CD4-positive, alpha-beta memory T cell (primary cell): ENCODE measurements around the gene GPR141. TPM values are rescaled to one million over a fixed set of nuclear protein-coding genes. Genes with fewer than 3 reads are reported as not detected.

Experiments
- CTCF ChIA-PET: fragments of 350-600 bp; sonication (Branson Sonifier 250); formaldehyde crosslinking; loops from one replicate; lab custom pipeline; 2021; ENCODE audit warnings: inconsistent platforms; ENCODE audit not compliant: partially characterized antibody; lab: Charles Lee
- POLR2A ChIA-PET: fragments of 350-600 bp; sonication (Branson Sonifier 250); formaldehyde crosslinking; loops from one replicate; lab custom pipeline; 2021; ENCODE audit not compliant: partially characterized antibody; lab: Charles Lee
- DNase-seq, 5 donors: peaks; one replicate each; pipeline versions ENCODE4 v3.0.0 to v3.0.0-alpha.2; 2020 to 2022; ENCODE audit warnings: mixed read lengths in 1 of 5
- H3K27ac ChIP-seq: one replicate; pipeline ENCODE4 v1.7.0; 2013; ENCODE audit warnings: low read depth, low read length
- H3K27me3 ChIP-seq: 2 replicates; pipeline ENCODE4 v1.7.0; 2013; ENCODE audit warnings: mild to moderate bottlenecking, low read length, moderate library complexity; ENCODE audit not compliant: insufficient read depth
- H3K36me3 ChIP-seq: 2 replicates; pipeline ENCODE4 v1.7.0; 2013; ENCODE audit warnings: mild to moderate bottlenecking, low read length, moderate library complexity; ENCODE audit not compliant: insufficient read depth
- H3K4me1 ChIP-seq: 2 replicates; pipeline ENCODE4 v1.7.0; 2013; ENCODE audit warnings: mild to moderate bottlenecking, low read length, moderate library complexity; ENCODE audit not compliant: insufficient read depth
- H3K4me3 ChIP-seq, 2 donors: one replicate each; pipeline ENCODE4 v1.7.0; 2013; ENCODE audit warnings: low read length in 2 of 2, mild to moderate bottlenecking in 1 of 2
- H3K9me3 ChIP-seq, 2 donors: one replicate each; pipeline ENCODE4 v1.7.0; 2013; ENCODE audit warnings: low read length in 2 of 2, control low read depth in 1 of 2; ENCODE audit not compliant: control insufficient read depth in 1 of 2
- H3K27ac Mint-ChIP-seq, 7 donors: one replicate each; pipeline ENCODE4 v1.8.0; 2020 to 2021; ENCODE audit warnings: mixed read lengths in 7 of 7, mild to moderate bottlenecking in 6 of 7, inconsistent platforms in 3 of 7, moderate library complexity in 3 of 7
- H3K27me3 Mint-ChIP-seq, 2 donors: one replicate each; pipeline ENCODE4 v1.8.0; 2020 to 2021; ENCODE audit warnings: mixed read lengths in 2 of 2
- H3K36me3 Mint-ChIP-seq, 2 donors: one replicate each; pipeline ENCODE4 v1.8.0; 2020 to 2021; ENCODE audit warnings: mixed read lengths in 2 of 2, inconsistent platforms in 1 of 2, mild to moderate bottlenecking in 1 of 2
- H3K4me1 Mint-ChIP-seq, 4 donors: one replicate each; pipeline ENCODE4 v1.8.0; 2020 to 2021; ENCODE audit warnings: mixed read lengths in 4 of 4, mild to moderate bottlenecking in 1 of 4
- H3K4me3 Mint-ChIP-seq, 8 donors: one replicate each; pipeline ENCODE4 v1.8.0; 2020 to 2021; ENCODE audit warnings: mixed read lengths in 8 of 8, mild to moderate bottlenecking in 7 of 8, moderate library complexity in 6 of 8, inconsistent platforms in 3 of 8
- H3K9me3 Mint-ChIP-seq, 8 donors: one replicate each; pipeline ENCODE4 v1.8.0; 2020 to 2021; ENCODE audit warnings: mixed read lengths in 8 of 8, mild to moderate bottlenecking in 5 of 8, inconsistent platforms in 3 of 8, moderate library complexity in 1 of 8
- intact Hi-C: fragments of 100-400 bp; cut with micrococcal nuclease; formaldehyde crosslinking; loops from one replicate; pipeline ENCODE4 v1.15.1; 2023
- polyA plus RNA-seq, 2 donors: library from polyadenylated mRNA; unstranded; fragments of 300-500 nt; fragmentation: Illumina TruSeq; gene quantifications; one replicate each; pipeline ENCODE4 v1.2.3, GENCODE V29; 2021
- total RNA-seq, 2 experiments: library from RNA; stranded (reverse); gene quantifications; one replicate each; pipeline ENCODE4 v1.2.3, GENCODE V29; 2021

Gene GPR141
- total and polyA plus RNA-seq, 4 experiments from 2014 or later: not detected

GRCh38 chr7:37657816-37658215 lies 25.8 kb upstream of the GPR141 start:
- intact Hi-C loops: no loop called here
- Mint-ChIP-seq H3K27ac (no peak overlapping the region), H3K27me3 (peaks cover 5 to 14% of the 10 kb centered on the region in 2 donors), H3K4me1 (no peaks in the 10 kb centered on the region), H3K9me3 (peaks cover 0 to 4% (median 0%) of the 10 kb centered on the region in 8 donors), H3K36me3 (no peaks in the 10 kb centered on the region), H3K4me3 (no peak overlapping the region)
- Histone ChIP-seq H3K27me3 (no peaks in the 10 kb centered on the region), H3K4me1 (no peaks in the 10 kb centered on the region), H3K36me3 (no peaks in the 10 kb centered on the region), H3K9me3 (no peaks in the 10 kb centered on the region), H3K27ac (no peak overlapping the region), H3K4me3 (no peak overlapping the region)
- ChIA-PET POLR2A (no interaction called here), CTCF (no interaction called here)
- DNase-seq: no peak

- no peaks in the 10 kb centered on the region for H3K27me3 ChIP-seq
- DNase-seq: no peak
- no peaks in the 10 kb centered on the region for H3K36me3 Mint-ChIP-seq
- intact Hi-C loops: no loop called here
- no peaks in the 10 kb centered on the region for H3K36me3 ChIP-seq
- no peak overlapping the region for H3K27ac ChIP-seq
- H3K9me3 ChIP-seq: no peaks in the 10 kb centered on the region
- no peak overlapping the region for H3K4me3 ChIP-seq
- H3K4me1 ChIP-seq: no peaks in the 10 kb centered on the region
- ChIA-PET CTCF (no interaction called here), POLR2A (no interaction called here)
- H3K27me3 Mint-ChIP-seq: peaks cover 10 to 16% of the 10 kb centered on the region in 2 donors
- no peak overlapping the region for H3K4me3 Mint-ChIP-seq
- no peaks in the 10 kb centered on the region for H3K4me1 Mint-ChIP-seq
- no peaks in the 10 kb centered on the region for H3K9me3 Mint-ChIP-seq
- no peak overlapping the region for H3K27ac Mint-ChIP-seq
Measured at GRCh38 chr7:37659971-37660565, 23.5 kb upstream of the GPR141 start.

GRCh38 chr7:37660614-37661013 lies 23.0 kb upstream of the GPR141 start:
- ChIA-PET POLR2A (no interaction called here), CTCF (no interaction called here)
- Mint-ChIP-seq H3K27ac (no peak overlapping the region), H3K9me3 (no peaks in the 10 kb centered on the region), H3K4me3 (no peak overlapping the region), H3K27me3 (peaks cover 8 to 13% of the 10 kb centered on the region in 2 donors), H3K4me1 (no peaks in the 10 kb centered on the region), H3K36me3 (no peaks in the 10 kb centered on the region)
- intact Hi-C loops: no loop called here
- Histone ChIP-seq H3K4me3 (no peak overlapping the region), H3K27ac (no peak overlapping the region), H3K36me3 (no peaks in the 10 kb centered on the region), H3K9me3 (no peaks in the 10 kb centered on the region), H3K27me3 (no peaks in the 10 kb centered on the region), H3K4me1 (no peaks in the 10 kb centered on the region)
- no peak for DNase-seq

DNA sequence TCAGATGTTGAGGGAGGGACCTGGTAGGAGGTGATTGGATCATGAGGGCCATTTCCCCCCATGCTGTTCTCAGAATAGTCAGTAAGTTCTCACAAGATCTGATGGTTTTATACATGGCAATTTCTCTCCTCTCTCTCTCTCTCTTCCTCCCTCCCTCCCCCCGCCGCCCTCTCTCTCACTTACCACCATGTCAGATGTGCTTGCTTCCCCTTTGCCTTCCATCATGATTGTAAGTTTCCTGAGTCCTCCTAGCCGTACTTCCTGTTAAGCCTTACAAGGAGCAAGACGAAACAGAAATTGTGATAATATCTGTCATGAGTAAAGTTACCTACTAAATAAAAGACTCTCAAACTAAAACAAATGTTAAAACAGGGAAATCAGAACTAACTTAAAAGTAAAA lies 19.9 kb upstream of the GPR141 start:
- no peak overlapping the region for H3K27ac ChIP-seq
- no peaks in the 10 kb centered on the region for H3K4me1 Mint-ChIP-seq
- no peaks in the 10 kb centered on the region for H3K36me3 ChIP-seq
- no peaks in the 10 kb centered on the region for H3K27me3 ChIP-seq
- peaks cover 7 to 9% of the 10 kb centered on the region in 2 donors for H3K27me3 Mint-ChIP-seq
- CTCF ChIA-PET: no interaction called here
- no peaks in the 10 kb centered on the region for H3K36me3 Mint-ChIP-seq
- no peak overlapping the region for H3K27ac Mint-ChIP-seq
- no peak for DNase-seq
- no peaks in the 10 kb centered on the region for H3K4me1 ChIP-seq
- H3K9me3 ChIP-seq: no peaks in the 10 kb centered on the region
- no peak overlapping the region for H3K4me3 ChIP-seq
- H3K9me3 Mint-ChIP-seq: no peaks in the 10 kb centered on the region
- H3K4me3 Mint-ChIP-seq: no peak overlapping the region
- intact Hi-C loops: no loop called here
- POLR2A ChIA-PET: no interaction called here

DNA sequence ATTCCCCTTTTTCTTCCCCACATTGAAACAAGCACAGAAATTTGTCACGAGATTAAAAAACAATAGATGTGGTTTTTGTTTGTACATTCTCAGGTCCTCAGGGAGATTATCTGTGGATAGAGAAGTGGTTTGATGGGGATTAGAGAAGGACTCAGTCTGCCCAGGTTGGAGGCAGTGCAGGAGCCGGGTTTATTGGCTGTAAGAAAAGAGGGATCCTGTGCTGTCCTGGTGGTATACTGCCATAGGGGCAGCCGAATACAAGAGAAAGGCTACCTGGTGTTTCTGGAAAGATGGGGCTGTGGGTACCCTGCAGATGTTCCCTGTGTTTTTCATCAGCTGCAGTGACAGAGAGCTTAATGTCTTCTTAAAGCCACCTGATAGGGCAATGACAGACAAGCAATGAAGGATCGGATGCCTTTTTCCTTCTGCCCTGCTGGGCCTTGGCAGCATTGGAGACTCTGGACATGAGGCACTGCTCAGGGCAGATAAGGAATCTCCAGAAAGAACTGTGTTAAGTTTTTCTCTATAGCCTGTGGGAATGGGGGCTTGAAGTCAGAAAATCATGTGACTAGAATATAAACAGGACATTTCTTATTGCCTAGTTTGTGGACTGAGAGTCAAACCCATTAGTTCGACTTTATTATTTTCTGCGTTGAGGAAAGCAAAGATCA lies 18.1 kb upstream of the GPR141 start:
- peaks cover 7 to 9% of the 10 kb centered on the region in 2 donors for H3K27me3 Mint-ChIP-seq
- Histone ChIP-seq H3K9me3 (no peaks in the 10 kb centered on the region), H3K4me1 (no peaks in the 10 kb centered on the region), H3K27me3 (no peaks in the 10 kb centered on the region), H3K36me3 (no peaks in the 10 kb centered on the region), H3K27ac (no peak overlapping the region), H3K4me3 (no peak overlapping the region)
- no peaks in the 10 kb centered on the region for H3K36me3 Mint-ChIP-seq
- no peak for DNase-seq
- ChIA-PET CTCF (no interaction called here), POLR2A (no interaction called here)
- no peak overlapping the region for H3K4me3 Mint-ChIP-seq
- H3K4me1 Mint-ChIP-seq: no peaks in the 10 kb centered on the region
- H3K27ac Mint-ChIP-seq: no peak overlapping the region
- no peaks in the 10 kb centered on the region for H3K9me3 Mint-ChIP-seq
- intact Hi-C loops: no loop called here

- Histone ChIP-seq H3K27me3 (no peaks in the 10 kb centered on the region), H3K36me3 (no peaks in the 10 kb centered on the region), H3K4me3 (no peak overlapping the region), H3K9me3 (no peaks in the 10 kb centered on the region), H3K27ac (no peak overlapping the region), H3K4me1 (no peaks in the 10 kb centered on the region)
- POLR2A ChIA-PET: no interaction called here
- CTCF ChIA-PET: no interaction called here
- Mint-ChIP-seq H3K9me3 (no peaks in the 10 kb centered on the region), H3K27me3 (peaks cover 7 to 9% of the 10 kb centered on the region in 2 donors), H3K27ac (no peak overlapping the region), H3K36me3 (no peaks in the 10 kb centered on the region), H3K4me1 (no peaks in the 10 kb centered on the region), H3K4me3 (no peak overlapping the region)
- DNase-seq: no peak
- intact Hi-C loops: no loop called here
Measured at GRCh38 chr7:37666026-37666799, 17.4 kb upstream of the GPR141 start.

- H3K27ac ChIP-seq: no peak overlapping the region
- H3K4me3 ChIP-seq: no peak overlapping the region
- ChIA-PET POLR2A (no interaction called here), CTCF (no interaction called here)
- no peaks in the 10 kb centered on the region for H3K4me1 Mint-ChIP-seq
- no peaks in the 10 kb centered on the region for H3K9me3 ChIP-seq
- H3K4me1 ChIP-seq: no peaks in the 10 kb centered on the region
- H3K9me3 Mint-ChIP-seq: no peaks in the 10 kb centered on the region
- no peak for DNase-seq
- no peaks in the 10 kb centered on the region for H3K36me3 Mint-ChIP-seq
- H3K27me3 ChIP-seq: no peaks in the 10 kb centered on the region
- H3K27me3 Mint-ChIP-seq: peaks cover under 1% of the 10 kb centered on the region in 2 donors
- H3K27ac Mint-ChIP-seq: no peak overlapping the region
- no peaks in the 10 kb centered on the region for H3K36me3 ChIP-seq
- intact Hi-C loops: no loop called here
- no peak overlapping the region for H3K4me3 Mint-ChIP-seq
Measured at GRCh38 chr7:37669818-37670217, 13.7 kb upstream of the GPR141 start.
